ENCODE measurements around the gene C1orf53. TPM values are rescaled to one million over a fixed set of nuclear protein-coding genes. Genes with fewer than 3 reads are reported as not detected.
"Not testable (repeated sequence)": the region's sequence is repeated elsewhere in the genome, so short reads cannot be mapped to it uniquely, and the experiment has no call there.

Gene C1orf53
- total and polyA plus RNA-seq, 2 donors (not counting 1 experiment from before 2014, with no cell fraction given) = 0.24 TPM; not detected in 1

DNA sequence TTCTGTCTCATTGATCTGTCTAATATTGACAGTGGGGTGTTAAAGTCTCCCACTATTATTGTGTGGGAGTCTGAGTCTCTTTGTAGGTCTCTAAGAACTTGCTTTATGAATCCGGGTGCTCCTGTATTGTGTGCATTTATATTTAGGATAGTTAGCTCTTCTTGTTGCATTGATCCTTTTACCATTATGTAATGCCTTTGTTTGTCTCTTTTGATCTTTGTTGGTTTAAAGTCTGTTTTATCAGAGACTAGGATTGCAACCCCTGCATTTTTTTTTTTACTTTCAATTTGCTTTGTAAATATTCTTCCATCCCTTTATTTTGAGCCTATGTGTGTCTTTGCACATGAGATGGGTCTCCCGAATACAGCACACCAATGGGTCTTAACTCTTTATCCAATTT, 20.2 kb upstream of the C1orf53 start:
- H4K20me1 ChIP-seq (ENCODE audit: control insufficient read depth, insufficient read depth, low read length, poor library complexity, severe bottlenecking); ATAC-seq (ENCODE audit: low read depth): not testable (repeated sequence)

GRCh38 chr1:197884173-197884572, 18.3 kb upstream of the C1orf53 start:
- H3K9ac ChIP-seq (ENCODE audit: low read length) = no peak overlapping the region
- ATAC-seq (ENCODE audit: low read depth) (no peak), DNase-seq (no peak)
- no peaks in the 10 kb centered on the region for H3K4me1 ChIP-seq (ENCODE audit: control insufficient read depth in 2 of 2, insufficient read depth in 2 of 2, low read length in 2 of 2)
- H3K4me3 Mint-ChIP-seq = no peak overlapping the region
- H3K4me2 ChIP-seq (replicated peaks; ENCODE audit: low read depth, low read length, poor library complexity, severe bottlenecking) = no peak overlapping the region
- H3K27me3 ChIP-seq (replicated peaks in 1 of 4; ENCODE audit: control extremely low read depth in 1 of 4, control insufficient read depth in 3 of 4, insufficient read depth in 4 of 4, low read length in 3 of 4) = peaks cover 0 to 3% (median 2%) of the 10 kb centered on the region in 4 experiments
- H3K27ac ChIP-seq (ENCODE audit: low read length in 2 of 2) = no peak overlapping the region
- H3K9me3 Mint-ChIP-seq (ENCODE audit: insufficient read depth) = no peaks in the 10 kb centered on the region
- ChIA-PET CTCF (no interaction called here), POLR2A (no interaction called here)
- H3K79me2 ChIP-seq (ENCODE audit: control insufficient read depth, insufficient read depth, low read length) = no peaks in the 10 kb centered on the region
- intact Hi-C loops (cut with micrococcal nuclease) = no loop called here
- H3K27me3 Mint-ChIP-seq = peaks cover 25% of the 10 kb centered on the region
- TF ChIP-seq, protein P1, sequence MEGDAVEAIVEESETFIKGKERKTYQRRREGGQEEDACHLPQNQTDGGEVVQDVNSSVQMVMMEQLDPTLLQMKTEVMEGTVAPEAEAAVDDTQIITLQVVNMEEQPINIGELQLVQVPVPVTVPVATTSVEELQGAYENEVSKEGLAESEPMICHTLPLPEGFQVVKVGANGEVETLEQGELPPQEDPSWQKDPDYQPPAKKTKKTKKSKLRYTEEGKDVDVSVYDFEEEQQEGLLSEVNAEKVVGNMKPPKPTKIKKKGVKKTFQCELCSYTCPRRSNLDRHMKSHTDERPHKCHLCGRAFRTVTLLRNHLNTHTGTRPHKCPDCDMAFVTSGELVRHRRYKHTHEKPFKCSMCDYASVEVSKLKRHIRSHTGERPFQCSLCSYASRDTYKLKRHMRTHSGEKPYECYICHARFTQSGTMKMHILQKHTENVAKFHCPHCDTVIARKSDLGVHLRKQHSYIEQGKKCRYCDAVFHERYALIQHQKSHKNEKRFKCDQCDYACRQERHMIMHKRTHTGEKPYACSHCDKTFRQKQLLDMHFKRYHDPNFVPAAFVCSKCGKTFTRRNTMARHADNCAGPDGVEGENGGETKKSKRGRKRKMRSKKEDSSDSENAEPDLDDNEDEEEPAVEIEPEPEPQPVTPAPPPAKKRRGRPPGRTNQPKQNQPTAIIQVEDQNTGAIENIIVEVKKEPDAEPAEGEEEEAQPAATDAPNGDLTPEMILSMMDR (IDR thresholded peaks at IDR 0.05) = no peak
- TF ChIP-seq EZH2 (IDR thresholded peaks at IDR 0.05; ENCODE audit: borderline replicate concordance, insufficient read depth, low read depth, low read length, poor library complexity, severe bottlenecking) = no peak
- H3K36me3 ChIP-seq (replicated peaks in 1 of 2; ENCODE audit: control extremely low read depth in 1 of 2, control insufficient read depth in 1 of 2, extremely low read depth in 1 of 2, insufficient read depth in 2 of 2, low read length in 1 of 2) = no peaks in the 10 kb centered on the region
- no peak overlapping the region for H3K4me3 ChIP-seq (ENCODE audit: control extremely low read depth in 1 of 5, extremely low read depth in 1 of 5, insufficient read depth in 1 of 5, low read depth in 2 of 5, low read length in 4 of 5)
- H3K9me3 ChIP-seq (ENCODE audit: control extremely low read depth in 1 of 3, control insufficient read depth in 2 of 3, insufficient read depth in 1 of 3, low read length in 2 of 3) = no peaks in the 10 kb centered on the region
- 94% methylated on average over 7 of the region's 7 CpGs for WGBS (ENCODE audit: insufficient coverage)
- no peaks in the 10 kb centered on the region for H3K4me1 Mint-ChIP-seq
- no peak overlapping the region for H2AFZ ChIP-seq (ENCODE audit: insufficient read depth, low read depth, low read length, poor library complexity, severe bottlenecking)
- no peak overlapping the region for H3K27ac Mint-ChIP-seq
- H4K20me1 ChIP-seq (ENCODE audit: control insufficient read depth, insufficient read depth, low read length, poor library complexity, severe bottlenecking) = no peaks in the 10 kb centered on the region

More for the DNA sequence above, 20.2 kb upstream of the C1orf53 start:
- H3K4me2 ChIP-seq (replicated peaks; ENCODE audit: low read depth, low read length, poor library complexity, severe bottlenecking); H2AFZ ChIP-seq (ENCODE audit: insufficient read depth, low read depth, low read length, poor library complexity, severe bottlenecking); H3K27me3 ChIP-seq (replicated peaks in 1 of 4; ENCODE audit: control extremely low read depth in 1 of 4, control insufficient read depth in 3 of 4, insufficient read depth in 4 of 4, low read length in 3 of 4); CTCF ChIA-PET; DNase-seq; intact Hi-C loops (cut with micrococcal nuclease); H3K36me3 ChIP-seq (replicated peaks in 1 of 2; ENCODE audit: control extremely low read depth in 1 of 2, control insufficient read depth in 1 of 2, extremely low read depth in 1 of 2, insufficient read depth in 2 of 2, low read length in 1 of 2); POLR2A ChIA-PET; H3K27ac Mint-ChIP-seq; H3K9ac ChIP-seq (ENCODE audit: low read length); H3K9me3 Mint-ChIP-seq (ENCODE audit: insufficient read depth); H3K4me1 ChIP-seq (ENCODE audit: control insufficient read depth in 2 of 2, insufficient read depth in 2 of 2, low read length in 2 of 2); H3K4me1 Mint-ChIP-seq; H3K9me3 ChIP-seq (ENCODE audit: control extremely low read depth in 1 of 3, control insufficient read depth in 2 of 3, insufficient read depth in 1 of 3, low read length in 2 of 3); H3K27ac ChIP-seq (ENCODE audit: low read length in 2 of 2); H3K4me3 Mint-ChIP-seq; H3K79me2 ChIP-seq (ENCODE audit: control insufficient read depth, insufficient read depth, low read length); H3K4me3 ChIP-seq (ENCODE audit: control extremely low read depth in 1 of 5, extremely low read depth in 1 of 5, insufficient read depth in 1 of 5, low read depth in 2 of 5, low read length in 4 of 5): not testable (repeated sequence)
- H3K27me3 Mint-ChIP-seq = peaks cover 21% of the 10 kb centered on the region
- no CpG with 5 or more reads among the region's 2 CpGs for WGBS (ENCODE audit: insufficient coverage)

All from B cell (primary cell).